ENCODE results near the gene DNPEP. TPM values are rescaled to one million over a fixed set of nuclear protein-coding genes. Genes with fewer than 3 reads are reported as not detected.

The DNPEP gene
- total and polyA plus RNA-seq, 3 experiments from 2014 or later = 69.1 to 116 (median 112) TPM

- H3K36me3 Mint-ChIP-seq = peaks cover 5 to 73% (median 8%) of the 10 kb centered on the region in 3 donors
- Histone ChIP-seq H3K9me3 (ENCODE audit: low read length) (no peaks in the 10 kb centered on the region), H3K4me3 (ENCODE audit: low read length) (no peak overlapping the region), H3K27ac (ENCODE audit: low read depth, low read length) (no peak overlapping the region), H3K4me1 (ENCODE audit: insufficient read depth, low read length) (peaks cover 20% of the 10 kb centered on the region), H3K27me3 (ENCODE audit: insufficient read depth, low read length, poor library complexity, severe bottlenecking) (no peaks in the 10 kb centered on the region), H3K36me3 (ENCODE audit: insufficient read depth, low read length) (peaks cover 46% of the 10 kb centered on the region)
- no peak overlapping the region for H3K27ac Mint-ChIP-seq
- H3K4me1 Mint-ChIP-seq = peaks cover 20 to 36% (median 28%) of the 10 kb centered on the region in 3 donors
- POLR2A ChIA-PET = no interaction called here
- H3K27me3 Mint-ChIP-seq = no peaks in the 10 kb centered on the region
- H3K9me3 Mint-ChIP-seq = no peaks in the 10 kb centered on the region
- no peak for DNase-seq
- peak overlapping the region in 1 of 7 donors; percentile 83 for H3K4me3 Mint-ChIP-seq
- CTCF ChIA-PET = no interaction called here
These were observed 3.5 kb downstream of the DNPEP start for GRCh38 chr2:219384083-219384713.

DNA sequence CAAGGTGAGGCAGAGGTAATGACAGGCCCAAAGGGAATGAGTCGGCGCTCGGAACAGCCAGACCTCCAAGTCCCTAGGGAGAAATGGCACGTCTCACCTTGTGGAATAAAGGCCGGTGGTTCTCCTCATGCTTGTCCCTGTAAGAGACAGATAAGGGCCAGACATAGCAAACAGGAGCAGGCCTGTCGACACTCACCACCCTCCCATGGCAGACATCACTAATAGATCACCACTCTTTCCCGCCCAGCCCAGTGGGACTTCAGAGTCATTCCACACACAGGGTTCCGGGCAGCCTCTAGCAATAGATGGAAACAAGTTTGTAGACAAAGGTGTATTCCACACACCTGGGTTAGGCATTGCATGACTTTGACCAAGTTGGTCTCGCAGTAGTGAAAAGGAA is 6.3 kb downstream of the DNPEP start:
- H3K27ac ChIP-seq (ENCODE audit: low read depth, low read length) = no peak overlapping the region
- CTCF ChIA-PET = no interaction called here
- POLR2A ChIA-PET = no interaction called here
- DNase-seq = no peak
- H3K9me3 ChIP-seq (ENCODE audit: low read length) = no peaks in the 10 kb centered on the region
- no peaks in the 10 kb centered on the region for H3K9me3 Mint-ChIP-seq
- H3K27me3 ChIP-seq (ENCODE audit: insufficient read depth, low read length, poor library complexity, severe bottlenecking) = no peaks in the 10 kb centered on the region
- peak overlapping the region in 1 of 8 donors; percentile 2 for H3K27ac Mint-ChIP-seq
- H3K4me3 ChIP-seq (ENCODE audit: low read length) = no peak overlapping the region
- H3K4me1 Mint-ChIP-seq = peaks cover 8 to 20% (median 13%) of the 10 kb centered on the region in 3 donors
- H3K36me3 ChIP-seq (ENCODE audit: insufficient read depth, low read length) = peaks cover 46% of the 10 kb centered on the region
- H3K36me3 Mint-ChIP-seq = peaks cover 5 to 78% (median 11%) of the 10 kb centered on the region in 3 donors
- no peaks in the 10 kb centered on the region for H3K27me3 Mint-ChIP-seq
- H3K4me1 ChIP-seq (ENCODE audit: insufficient read depth, low read length) = peaks cover 5% of the 10 kb centered on the region
- H3K4me3 Mint-ChIP-seq = peak overlapping the region in 1 of 7 donors; percentile 17

GRCh38 chr2:219380926-219381325 is 6.8 kb downstream of the DNPEP start:
- CTCF ChIA-PET = no interaction called here
- Mint-ChIP-seq H3K27me3 (no peaks in the 10 kb centered on the region), H3K4me1 (peaks cover 5 to 14% (median 10%) of the 10 kb centered on the region in 3 donors), H3K4me3 (no peak overlapping the region), H3K36me3 (peaks cover 5 to 75% (median 11%) of the 10 kb centered on the region in 3 donors), H3K9me3 (no peaks in the 10 kb centered on the region), H3K27ac (peak overlapping the region in 1 of 8 donors; percentile 54)
- POLR2A ChIA-PET = no interaction called here
- Histone ChIP-seq H3K36me3 (ENCODE audit: insufficient read depth, low read length) (peaks cover 41% of the 10 kb centered on the region), H3K4me1 (ENCODE audit: insufficient read depth, low read length) (peaks cover under 1% of the 10 kb centered on the region), H3K27me3 (ENCODE audit: insufficient read depth, low read length, poor library complexity, severe bottlenecking) (no peaks in the 10 kb centered on the region), H3K27ac (ENCODE audit: low read depth, low read length) (no peak overlapping the region), H3K4me3 (ENCODE audit: low read length) (no peak overlapping the region), H3K9me3 (ENCODE audit: low read length) (no peaks in the 10 kb centered on the region)
- no peak for DNase-seq

DNA sequence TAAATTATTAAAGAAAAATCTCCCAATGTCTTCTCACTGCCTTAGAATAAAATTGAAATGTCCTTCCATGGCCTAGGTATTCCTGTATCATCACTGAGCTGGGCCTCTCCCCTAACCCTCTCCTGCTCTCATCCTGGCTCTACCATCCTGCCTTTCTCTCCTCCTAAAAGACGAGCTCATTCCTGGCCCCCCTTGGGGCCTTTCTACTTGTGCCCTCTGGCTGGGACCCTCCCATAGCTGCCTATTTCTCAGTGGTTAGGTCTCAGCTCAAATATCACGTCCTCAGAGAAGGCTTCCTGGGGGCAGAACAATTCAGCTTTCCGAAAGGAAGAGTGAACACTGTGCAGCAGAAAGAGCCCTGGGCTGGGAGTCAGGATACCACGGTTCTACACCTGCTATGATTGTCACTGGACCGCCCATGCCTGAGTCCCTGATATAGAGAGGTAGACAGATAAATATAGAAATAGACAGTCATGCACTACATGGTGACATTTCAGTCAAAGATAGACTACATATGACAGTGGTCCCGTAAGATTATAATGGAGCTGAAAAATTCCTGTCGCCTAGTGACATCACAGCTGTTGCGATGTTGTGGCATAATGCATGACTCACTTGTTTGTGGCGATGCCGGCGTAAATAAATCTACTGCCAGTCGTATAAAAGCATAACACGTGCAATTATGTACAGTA is 9.4 kb downstream of the DNPEP start:
- ChIA-PET POLR2A (no interaction called here), CTCF (interaction anchor here (1.0 kb wide), 1 partner anchor 152 kb away, joined by 4 read pairs; no protein-coding TSS in a partner anchor)
- Mint-ChIP-seq H3K27me3 (no peaks in the 10 kb centered on the region), H3K4me3 (no peak overlapping the region), H3K4me1 (peaks cover 0 to 5% (median under 1%) of the 10 kb centered on the region in 3 donors), H3K36me3 (peaks cover 0 to 69% (median 19%) of the 10 kb centered on the region in 3 donors), H3K9me3 (no peaks in the 10 kb centered on the region), H3K27ac (peak overlapping the region in 2 of 8 donors; percentile 55 to 93)
- no peak overlapping the region for H3K4me3 ChIP-seq (ENCODE audit: low read length)
- H3K36me3 ChIP-seq (ENCODE audit: insufficient read depth, low read length) = peaks cover 32% of the 10 kb centered on the region
- H3K4me1 ChIP-seq (ENCODE audit: insufficient read depth, low read length) = no peaks in the 10 kb centered on the region
- no peak for DNase-seq
- H3K27ac ChIP-seq (ENCODE audit: low read depth, low read length) = no peak overlapping the region
- no peaks in the 10 kb centered on the region for H3K9me3 ChIP-seq (ENCODE audit: low read length)
- H3K27me3 ChIP-seq (ENCODE audit: insufficient read depth, low read length, poor library complexity, severe bottlenecking) = no peaks in the 10 kb centered on the region

DNA sequence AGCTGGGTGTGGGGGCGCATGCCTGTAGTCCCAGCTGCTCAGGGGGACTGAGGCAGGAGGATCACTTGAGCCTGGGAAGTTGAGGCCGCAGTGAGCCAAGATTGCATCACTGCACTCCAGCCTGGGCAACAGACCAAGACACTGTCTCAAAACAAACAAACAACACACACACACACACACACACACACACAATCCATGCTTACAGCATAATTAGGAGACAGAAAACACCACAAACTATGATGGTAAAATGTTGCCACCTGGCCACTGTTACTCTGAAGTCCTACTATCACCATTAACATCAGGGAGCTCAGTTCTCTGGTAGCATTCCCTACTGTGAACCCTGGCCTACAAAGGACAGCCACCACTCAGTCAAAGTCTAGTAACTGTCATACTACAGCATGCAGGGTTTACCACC is 18.3 kb downstream of the DNPEP start:
- Mint-ChIP-seq H3K27me3 (no peaks in the 10 kb centered on the region), H3K4me3 (no peak overlapping the region), H3K36me3 (peaks cover 0 to 24% (median 11%) of the 10 kb centered on the region in 3 donors), H3K27ac (peak overlapping the region in 1 of 8 donors; percentile 7), H3K4me1 (no peaks in the 10 kb centered on the region), H3K9me3 (no peaks in the 10 kb centered on the region)
- H3K9me3 ChIP-seq (ENCODE audit: low read length) = no peaks in the 10 kb centered on the region
- H3K27me3 ChIP-seq (ENCODE audit: insufficient read depth, low read length, poor library complexity, severe bottlenecking) = no peaks in the 10 kb centered on the region
- DNase-seq = no peak
- POLR2A ChIA-PET = no interaction called here
- no peak overlapping the region for H3K27ac ChIP-seq (ENCODE audit: low read depth, low read length)
- no peaks in the 10 kb centered on the region for H3K4me1 ChIP-seq (ENCODE audit: insufficient read depth, low read length)
- no peak overlapping the region for H3K4me3 ChIP-seq (ENCODE audit: low read length)
- peaks cover 10% of the 10 kb centered on the region for H3K36me3 ChIP-seq (ENCODE audit: insufficient read depth, low read length)
- CTCF ChIA-PET = no interaction called here

- Histone ChIP-seq H3K27ac (ENCODE audit: low read depth, low read length) (no peak overlapping the region), H3K36me3 (ENCODE audit: insufficient read depth, low read length) (peaks cover 3% of the 10 kb centered on the region), H3K9me3 (ENCODE audit: low read length) (no peaks in the 10 kb centered on the region), H3K27me3 (ENCODE audit: insufficient read depth, low read length, poor library complexity, severe bottlenecking) (no peaks in the 10 kb centered on the region), H3K4me1 (ENCODE audit: insufficient read depth, low read length) (no peaks in the 10 kb centered on the region), H3K4me3 (ENCODE audit: low read length) (no peak overlapping the region)
- no peaks in the 10 kb centered on the region for H3K4me1 Mint-ChIP-seq
- no peaks in the 10 kb centered on the region for H3K9me3 Mint-ChIP-seq
- DNase-seq = no peak
- peaks cover 0 to 17% (median 9%) of the 10 kb centered on the region in 3 donors for H3K36me3 Mint-ChIP-seq
- no peak overlapping the region for H3K27ac Mint-ChIP-seq
- H3K27me3 Mint-ChIP-seq = no peaks in the 10 kb centered on the region
- ChIA-PET POLR2A (no interaction called here), CTCF (no interaction called here)
- H3K4me3 Mint-ChIP-seq = no peak overlapping the region
These were observed 19.0 kb downstream of the DNPEP start for GRCh38 chr2:219368690-219369191.

DNA sequence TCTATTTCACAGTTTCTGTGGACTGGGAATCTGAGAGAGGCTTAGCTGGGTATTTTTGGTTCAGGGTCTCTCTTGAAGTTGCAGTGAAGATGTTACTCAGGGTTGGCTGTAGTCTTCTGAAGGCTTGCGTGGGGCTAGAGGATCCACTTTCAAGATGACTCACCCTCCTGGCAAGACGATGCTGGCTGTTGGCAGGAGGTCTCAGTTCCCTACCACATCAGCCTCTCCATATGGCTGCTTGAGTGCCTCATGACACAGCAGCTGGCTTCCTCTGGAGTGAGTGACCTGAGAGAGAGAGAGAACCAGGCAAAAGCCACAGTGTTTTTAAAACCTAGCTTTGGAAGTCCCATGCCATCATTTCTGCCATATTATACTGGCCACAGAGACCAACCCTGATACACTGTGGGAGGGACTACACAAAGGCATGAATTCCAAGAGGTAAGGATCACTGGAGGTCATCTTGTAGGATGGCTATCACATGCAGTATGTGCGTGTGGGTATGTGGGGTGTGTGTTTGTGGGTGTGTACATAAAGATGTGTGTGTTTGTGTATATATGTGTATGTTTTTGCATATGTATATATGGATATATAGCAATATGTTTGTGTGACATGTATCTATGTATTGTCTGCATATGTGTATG is 25.1 kb downstream of the DNPEP start:
- peaks cover 0 to 4% (median 3%) of the 10 kb centered on the region in 3 donors for H3K4me1 Mint-ChIP-seq
- ChIA-PET CTCF (interaction anchor here (1.5 kb wide), 1 partner anchor 68 kb away, joined by 3 read pairs; no protein-coding TSS in a partner anchor), POLR2A (no interaction called here)
- Histone ChIP-seq H3K9me3 (ENCODE audit: low read length) (no peaks in the 10 kb centered on the region), H3K4me3 (ENCODE audit: low read length) (no peak overlapping the region), H3K27ac (ENCODE audit: low read depth, low read length) (no peak overlapping the region), H3K27me3 (ENCODE audit: insufficient read depth, low read length, poor library complexity, severe bottlenecking) (no peaks in the 10 kb centered on the region), H3K4me1 (ENCODE audit: insufficient read depth, low read length) (no peaks in the 10 kb centered on the region), H3K36me3 (ENCODE audit: insufficient read depth, low read length) (no peaks in the 10 kb centered on the region)
- no peaks in the 10 kb centered on the region for H3K9me3 Mint-ChIP-seq
- no peak overlapping the region for H3K4me3 Mint-ChIP-seq
- H3K27ac Mint-ChIP-seq = no peak overlapping the region
- DNase-seq = no peak
- H3K27me3 Mint-ChIP-seq = peaks cover 12 to 24% of the 10 kb centered on the region in 2 donors
- H3K36me3 Mint-ChIP-seq = peaks cover 4 to 10% (median 6%) of the 10 kb centered on the region in 3 donors

DNA sequence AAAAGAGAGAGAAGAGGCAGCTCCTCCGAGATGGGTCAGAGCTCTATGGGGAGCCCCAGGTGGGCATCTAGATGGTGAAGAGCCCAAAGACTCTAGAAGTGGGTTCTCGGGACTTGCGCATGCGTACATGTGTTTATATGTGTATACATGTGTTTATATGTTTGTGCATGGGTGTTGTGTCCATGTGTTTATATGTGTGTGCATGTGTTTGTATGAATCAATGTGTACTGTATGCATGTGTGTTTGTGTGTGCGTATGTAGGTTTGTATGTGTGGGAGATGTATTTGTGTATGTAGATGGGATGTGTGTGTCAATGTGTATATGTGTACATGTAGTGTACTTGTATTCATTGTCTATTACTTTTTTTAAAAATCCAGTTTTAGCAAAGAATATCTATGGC is 25.6 kb downstream of the DNPEP start:
- Mint-ChIP-seq H3K27ac (no peak overlapping the region), H3K27me3 (peaks cover 16 to 27% of the 10 kb centered on the region in 2 donors), H3K4me3 (no peak overlapping the region), H3K4me1 (peaks cover 0 to 4% (median 3%) of the 10 kb centered on the region in 3 donors), H3K36me3 (peaks cover 4 to 8% (median 4%) of the 10 kb centered on the region in 3 donors), H3K9me3 (no peaks in the 10 kb centered on the region)
- H3K27ac ChIP-seq (ENCODE audit: low read depth, low read length) = no peak overlapping the region
- H3K4me1 ChIP-seq (ENCODE audit: insufficient read depth, low read length) = no peaks in the 10 kb centered on the region
- ChIA-PET CTCF (interaction anchor here (1.5 kb wide), 1 partner anchor 67 kb away, joined by 3 read pairs; no protein-coding TSS in a partner anchor), POLR2A (interaction anchor here (0.7 kb wide), 1 partner anchor 19 kb away, joined by 7 read pairs; no protein-coding TSS in a partner anchor)
- no peaks in the 10 kb centered on the region for H3K9me3 ChIP-seq (ENCODE audit: low read length)
- H3K4me3 ChIP-seq (ENCODE audit: low read length) = no peak overlapping the region
- H3K27me3 ChIP-seq (ENCODE audit: insufficient read depth, low read length, poor library complexity, severe bottlenecking) = no peaks in the 10 kb centered on the region
- H3K36me3 ChIP-seq (ENCODE audit: insufficient read depth, low read length) = no peaks in the 10 kb centered on the region
- no peak for DNase-seq

All from CD8-positive, alpha-beta memory T cell (primary cell).